Subcutaneous adipose tissue (tissue), 4 donors: ENCODE results near the gene ELAVL4. TPM values are rescaled to one million over a fixed set of nuclear protein-coding genes. Genes with fewer than 3 reads are reported as not detected.

Experiments used
- total RNA-seq, 4 donors: library from RNA; depleted of rRNA; stranded (reverse); fragments of >200 nt; gene quantifications; one replicate each; pipeline ENCODE4 v1.1.0, GENCODE V29; 2016
- TF ChIP-seq, protein P1 (sequence below): fragments of 450-650 bp; IDR thresholded peaks from one replicate; pipeline ENCODE4 v1.5.1; 2016; ENCODE audit warnings: low read depth, mild to moderate bottlenecking, control low read depth, antibody characterized with exemption, moderate library complexity

Gene ELAVL4
- total RNA-seq, 4 donors from 2014 or later, result 0.34 to 0.38 TPM; not detected in 2

DNA sequence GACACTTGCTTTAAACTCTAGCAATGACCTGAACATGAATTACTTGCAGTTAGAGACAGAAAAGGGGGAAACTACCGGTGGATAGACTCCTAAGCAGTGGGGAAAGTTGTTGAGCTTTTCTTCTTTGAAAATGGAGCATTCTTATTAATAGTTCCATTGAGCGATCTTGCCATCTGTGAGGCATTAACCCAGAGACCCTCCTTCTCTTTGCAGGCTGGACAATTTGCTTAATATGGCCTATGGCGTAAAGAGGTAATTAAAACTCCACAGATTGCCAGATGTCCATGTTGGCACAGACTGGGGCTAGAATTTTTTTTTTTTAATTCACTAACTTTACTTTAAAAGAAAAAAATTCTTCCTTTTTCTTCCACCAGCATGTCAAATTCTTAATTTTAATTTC, 88.5 kb downstream of the ELAVL4 start:
- TF ChIP-seq, protein P1, sequence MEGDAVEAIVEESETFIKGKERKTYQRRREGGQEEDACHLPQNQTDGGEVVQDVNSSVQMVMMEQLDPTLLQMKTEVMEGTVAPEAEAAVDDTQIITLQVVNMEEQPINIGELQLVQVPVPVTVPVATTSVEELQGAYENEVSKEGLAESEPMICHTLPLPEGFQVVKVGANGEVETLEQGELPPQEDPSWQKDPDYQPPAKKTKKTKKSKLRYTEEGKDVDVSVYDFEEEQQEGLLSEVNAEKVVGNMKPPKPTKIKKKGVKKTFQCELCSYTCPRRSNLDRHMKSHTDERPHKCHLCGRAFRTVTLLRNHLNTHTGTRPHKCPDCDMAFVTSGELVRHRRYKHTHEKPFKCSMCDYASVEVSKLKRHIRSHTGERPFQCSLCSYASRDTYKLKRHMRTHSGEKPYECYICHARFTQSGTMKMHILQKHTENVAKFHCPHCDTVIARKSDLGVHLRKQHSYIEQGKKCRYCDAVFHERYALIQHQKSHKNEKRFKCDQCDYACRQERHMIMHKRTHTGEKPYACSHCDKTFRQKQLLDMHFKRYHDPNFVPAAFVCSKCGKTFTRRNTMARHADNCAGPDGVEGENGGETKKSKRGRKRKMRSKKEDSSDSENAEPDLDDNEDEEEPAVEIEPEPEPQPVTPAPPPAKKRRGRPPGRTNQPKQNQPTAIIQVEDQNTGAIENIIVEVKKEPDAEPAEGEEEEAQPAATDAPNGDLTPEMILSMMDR, result no peak

DNA sequence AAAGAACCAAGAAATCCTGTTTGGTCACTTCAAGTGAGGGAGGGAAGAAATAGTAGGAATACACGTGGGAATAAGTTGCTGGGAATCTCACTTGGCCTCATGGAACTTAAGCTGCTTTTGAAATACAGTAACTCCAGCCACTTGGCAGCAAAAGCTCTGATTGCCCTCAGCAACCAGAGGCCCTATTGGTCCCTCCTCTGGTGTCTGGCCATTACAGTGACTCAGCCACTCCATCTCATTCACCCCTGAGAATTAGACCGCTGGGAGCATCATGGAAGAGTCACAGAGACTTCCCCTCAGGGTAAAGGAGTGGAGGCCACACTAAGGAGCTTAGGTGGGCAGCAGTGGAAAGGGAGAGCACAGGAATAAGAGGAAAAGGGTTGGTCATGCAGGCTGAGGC, 99.6 kb downstream of the ELAVL4 start:
- TF ChIP-seq, protein P1, result no peak

DNA sequence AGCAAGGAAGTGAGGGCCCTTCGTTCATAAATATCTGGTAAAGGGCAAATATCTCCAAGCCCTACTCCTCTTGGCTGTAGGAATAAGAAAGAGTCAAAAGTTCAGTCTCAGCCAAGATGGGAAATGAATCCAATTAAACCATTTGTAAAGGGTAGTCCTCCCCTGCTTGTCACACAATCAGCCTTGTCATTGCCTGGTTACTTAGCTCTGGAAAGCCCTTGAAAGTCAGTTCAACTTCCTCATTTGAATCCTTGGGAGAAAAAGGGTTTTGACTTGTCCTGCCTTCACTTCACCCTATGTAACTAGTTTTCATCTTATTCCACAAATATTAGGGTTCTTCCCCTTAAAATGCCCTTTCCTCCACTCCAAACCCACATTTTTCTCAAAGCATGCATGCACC, 100.0 kb downstream of the ELAVL4 start:
- TF ChIP-seq, protein P1, result no peak

DNA sequence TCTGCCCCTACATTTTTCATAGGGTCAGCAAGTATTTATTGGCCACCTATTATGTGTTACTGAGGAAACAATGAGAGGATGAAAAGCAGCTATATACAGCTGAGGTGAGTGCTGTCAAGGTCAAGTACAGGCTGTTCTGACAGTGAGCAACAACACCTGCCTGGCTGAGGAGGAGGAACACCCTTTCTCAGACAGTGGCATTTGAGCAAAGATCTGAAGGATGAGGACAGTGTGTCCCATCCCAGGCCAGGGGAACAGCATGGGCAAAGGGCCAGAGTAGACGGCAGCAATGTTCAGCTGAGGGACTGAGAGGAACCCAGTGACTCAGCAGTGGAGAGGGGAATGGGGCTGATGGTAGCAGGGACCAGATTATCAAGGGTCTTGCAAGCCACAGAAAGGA, 101.0 kb downstream of the ELAVL4 start:
- TF ChIP-seq, protein P1, result no peak

DNA sequence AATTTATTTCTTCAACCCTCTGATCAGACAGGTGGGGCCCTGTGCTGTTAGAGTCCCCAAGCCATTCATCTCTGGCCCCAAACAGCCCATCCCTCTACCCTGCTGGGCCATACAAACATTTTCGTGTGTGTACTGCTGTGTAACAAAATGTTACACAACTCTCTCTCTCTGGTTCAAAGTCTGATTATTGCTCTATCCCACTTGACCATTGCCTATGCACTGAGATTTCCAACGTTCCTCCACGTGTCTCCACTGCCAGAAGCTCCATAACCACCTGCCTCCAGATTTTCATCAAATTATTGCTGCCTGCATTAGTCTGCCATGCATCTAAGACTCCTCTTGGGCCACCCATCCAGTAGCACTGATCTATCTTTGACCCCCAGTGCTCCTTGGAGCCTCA, 104.8 kb downstream of the ELAVL4 start:
- TF ChIP-seq, protein P1, result no peak

DNA sequence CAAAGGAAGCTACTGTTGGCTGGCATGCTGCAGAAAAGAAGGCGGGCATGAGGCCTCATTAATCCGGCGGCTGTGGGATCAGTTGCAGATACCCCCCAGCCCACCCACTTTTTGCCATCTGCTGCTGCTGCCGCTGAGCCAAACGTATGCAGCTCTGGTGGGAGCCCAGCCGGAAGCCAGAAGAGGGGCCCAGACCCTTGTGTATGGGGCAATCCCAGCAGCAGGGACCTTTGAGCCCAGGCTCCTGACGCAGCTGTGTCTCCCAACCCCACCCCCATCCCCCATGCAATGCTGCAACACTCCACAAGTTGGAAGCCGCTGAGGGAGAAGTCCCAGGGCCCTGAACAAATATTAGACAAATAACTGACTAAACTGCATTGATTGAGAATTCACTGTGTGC, 106.0 kb downstream of the ELAVL4 start:
- TF ChIP-seq, protein P1, result no peak

DNA sequence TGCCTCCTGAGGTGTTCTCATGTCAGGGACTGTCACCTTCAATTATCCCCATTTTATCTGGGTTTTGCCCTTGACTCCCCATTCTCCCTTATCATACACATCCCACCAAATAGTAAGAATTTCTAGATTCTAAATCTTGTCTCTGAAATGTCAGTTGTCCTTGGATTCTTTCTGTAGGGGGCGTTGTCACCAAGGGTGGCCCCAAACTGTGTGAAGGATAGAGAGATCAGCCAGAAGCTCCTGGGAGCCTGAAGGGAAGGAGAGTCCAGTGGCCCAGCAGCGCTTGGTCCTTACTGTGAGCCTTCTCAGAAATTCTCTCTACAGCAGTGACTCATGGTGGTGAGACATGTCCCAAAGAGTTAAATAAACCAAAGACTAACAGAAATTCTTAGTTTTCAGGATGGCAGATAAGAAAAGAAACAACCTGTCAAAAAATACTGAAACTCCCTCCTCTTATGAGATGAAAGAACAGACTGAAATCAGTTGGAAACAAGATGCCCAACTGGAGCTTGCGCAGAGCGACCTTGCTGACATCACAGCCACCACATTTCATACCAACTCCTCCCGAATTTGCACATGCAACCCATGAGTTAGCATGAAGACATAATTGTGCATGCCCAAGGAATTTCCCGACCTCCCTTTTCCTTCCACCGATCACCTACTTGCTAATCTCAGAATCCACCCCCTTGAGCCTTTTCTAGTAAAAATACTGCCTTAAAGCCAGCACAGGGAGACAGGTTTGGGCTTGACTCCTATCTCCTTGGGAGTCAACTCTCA, 109.8 kb downstream of the ELAVL4 start:
- TF ChIP-seq, protein P1, result no peak
